ENCODE measurements around the gene NR6A1.

NR6A1 gene

DNA sequence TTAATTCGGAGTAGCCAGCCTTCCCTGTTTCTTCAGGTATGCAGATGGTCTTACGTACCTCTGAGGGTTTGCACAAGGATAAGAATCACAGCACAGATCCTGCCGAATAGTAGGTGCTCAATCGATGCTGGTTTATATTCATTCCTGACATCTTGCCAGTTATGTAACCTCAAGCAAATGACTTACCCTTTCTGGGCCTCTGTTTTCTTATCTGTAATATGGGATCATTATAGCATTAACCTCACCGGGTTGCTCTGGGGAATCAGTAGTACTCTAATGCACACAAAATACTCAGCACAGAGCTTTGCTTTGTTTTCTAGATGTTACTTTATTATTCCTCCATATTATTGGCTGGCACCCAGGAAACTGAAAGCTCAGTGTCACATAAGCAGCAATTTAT, 256.2 kb downstream of the NR6A1 start:
- Histone ChIP-seq H3K4me2 (ENCODE audit: low read length) (no peak overlapping the region), H4K8ac (ENCODE audit: low read depth, low read length) (no peak overlapping the region), H3K56ac (ENCODE audit: low read length) (no peak overlapping the region), H3K4me3 (ENCODE audit: low read length) (no peak overlapping the region), H3K79me1 (ENCODE audit: low read length) (no peaks in the 10 kb centered on the region), H4K5ac (ENCODE audit: low read length) (no peak overlapping the region), H3K23ac (ENCODE audit: low read length) (no peak overlapping the region), H3K18ac (ENCODE audit: low read length) (no peak overlapping the region), H3K79me2 (ENCODE audit: control insufficient read depth, insufficient read depth, low read length) (no peaks in the 10 kb centered on the region), H2BK120ac (ENCODE audit: low read depth, low read length) (no peak overlapping the region), H3K27ac (ENCODE audit: low read depth, low read length) (no peak overlapping the region), H2BK5ac (ENCODE audit: low read length) (no peak overlapping the region), H2AK5ac (ENCODE audit: low read length) (no peak overlapping the region), H3K4me1 (ENCODE audit: control insufficient read depth, low read depth, low read length) (no peaks in the 10 kb centered on the region), H3K36me3 (ENCODE audit: control insufficient read depth, insufficient read depth, low read length) (peaks cover 2% of the 10 kb centered on the region), H3K27me3 (ENCODE audit: insufficient read depth, low read length, poor library complexity) (no peaks in the 10 kb centered on the region), H3K9ac (ENCODE audit: low read length) (no peak overlapping the region), H3K4ac (ENCODE audit: low read depth, low read length) (no peak overlapping the region), H2BK15ac (replicated peaks; ENCODE audit: low read depth) (no peak overlapping the region)
- DNase-seq: no peak
- no CpG with 5 or more reads among the region's 5 CpGs for WGBS (ENCODE audit: extremely low coverage, insufficient coverage, low lambda C conversion rate)

DNA sequence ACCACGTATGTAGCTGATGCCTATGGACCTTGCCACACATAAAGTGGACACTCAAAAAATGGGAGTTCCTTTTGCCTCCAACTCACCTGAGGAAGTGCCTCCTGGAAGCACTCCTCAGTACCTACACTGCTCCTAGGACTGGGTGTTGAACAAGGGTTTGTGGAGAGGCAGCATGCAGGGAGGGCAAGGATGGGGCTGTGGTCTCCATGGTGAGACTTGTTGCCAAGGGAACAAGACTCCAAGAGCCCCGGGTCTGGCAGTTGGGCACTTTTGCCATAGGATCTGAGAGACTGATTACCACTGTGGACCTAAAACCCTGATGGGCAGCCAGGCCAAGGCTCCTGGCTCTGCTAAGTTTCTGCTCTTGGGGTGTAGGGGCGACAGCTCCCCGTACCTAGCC, 257.0 kb downstream of the NR6A1 start:
- no peak overlapping the region for H3K56ac ChIP-seq (ENCODE audit: low read length)
- no peaks in the 10 kb centered on the region for H3K27me3 ChIP-seq (ENCODE audit: insufficient read depth, low read length, poor library complexity)
- no CpG with 5 or more reads among the region's 4 CpGs for WGBS (ENCODE audit: extremely low coverage, insufficient coverage, low lambda C conversion rate)

GRCh38 chr9:124513376-124513994, 257.6 kb downstream of the NR6A1 start:
- Histone ChIP-seq H3K9ac (ENCODE audit: low read length) (no peak overlapping the region), H3K18ac (ENCODE audit: low read length) (no peak overlapping the region), H3K4me2 (ENCODE audit: low read length) (no peak overlapping the region), H4K5ac (ENCODE audit: low read length) (no peak overlapping the region), H2BK5ac (ENCODE audit: low read length) (no peak overlapping the region), H2AK5ac (ENCODE audit: low read length) (no peak overlapping the region), H3K4ac (ENCODE audit: low read depth, low read length) (no peak overlapping the region), H3K27me3 (ENCODE audit: insufficient read depth, low read length, poor library complexity) (no peaks in the 10 kb centered on the region), H4K8ac (ENCODE audit: low read depth, low read length) (no peak overlapping the region), H3K79me2 (ENCODE audit: control insufficient read depth, insufficient read depth, low read length) (no peaks in the 10 kb centered on the region), H3K56ac (ENCODE audit: low read length) (no peak overlapping the region), H3K4me1 (ENCODE audit: control insufficient read depth, low read depth, low read length) (no peaks in the 10 kb centered on the region), H3K79me1 (ENCODE audit: low read length) (no peaks in the 10 kb centered on the region), H3K23ac (ENCODE audit: low read length) (no peak overlapping the region), H2BK15ac (replicated peaks; ENCODE audit: low read depth) (no peak overlapping the region), H3K36me3 (ENCODE audit: control insufficient read depth, insufficient read depth, low read length) (no peaks in the 10 kb centered on the region), H3K4me3 (ENCODE audit: low read length) (no peak overlapping the region), H3K27ac (ENCODE audit: low read depth, low read length) (no peak overlapping the region), H2BK120ac (ENCODE audit: low read depth, low read length) (no peak overlapping the region)
- WGBS (ENCODE audit: extremely low coverage, insufficient coverage, low lambda C conversion rate): no CpG with 5 or more reads among the region's 5 CpGs
- DNase-seq: no peak

More for the DNA sequence above, 257.0 kb downstream of the NR6A1 start:
- Histone ChIP-seq H4K5ac (ENCODE audit: low read length) (no peak overlapping the region), H2BK120ac (ENCODE audit: low read depth, low read length) (no peak overlapping the region), H3K4me1 (ENCODE audit: control insufficient read depth, low read depth, low read length) (no peaks in the 10 kb centered on the region), H4K8ac (ENCODE audit: low read depth, low read length) (no peak overlapping the region), H3K23ac (ENCODE audit: low read length) (no peak overlapping the region), H3K36me3 (ENCODE audit: control insufficient read depth, insufficient read depth, low read length) (peaks cover 2% of the 10 kb centered on the region), H3K79me1 (ENCODE audit: low read length) (no peaks in the 10 kb centered on the region), H3K9ac (ENCODE audit: low read length) (no peak overlapping the region), H3K4me3 (ENCODE audit: low read length) (no peak overlapping the region), H3K18ac (ENCODE audit: low read length) (no peak overlapping the region), H3K79me2 (ENCODE audit: control insufficient read depth, insufficient read depth, low read length) (no peaks in the 10 kb centered on the region), H3K4ac (ENCODE audit: low read depth, low read length) (no peak overlapping the region), H2AK5ac (ENCODE audit: low read length) (no peak overlapping the region), H3K4me2 (ENCODE audit: low read length) (no peak overlapping the region), H2BK15ac (replicated peaks; ENCODE audit: low read depth) (no peak overlapping the region), H3K27ac (ENCODE audit: low read depth, low read length) (no peak overlapping the region), H2BK5ac (ENCODE audit: low read length) (no peak overlapping the region)
- DNase-seq: no peak

GRCh38 chr9:124512806-124513204, 258.3 kb downstream of the NR6A1 start:
- no CpG with 5 or more reads among the region's 9 CpGs for WGBS (ENCODE audit: extremely low coverage, insufficient coverage, low lambda C conversion rate)
- no peak overlapping the region for H4K5ac ChIP-seq (ENCODE audit: low read length)
- H3K4me3 ChIP-seq (ENCODE audit: low read length): no peak overlapping the region
- no peak overlapping the region for H3K56ac ChIP-seq (ENCODE audit: low read length)
- H2AK5ac ChIP-seq (ENCODE audit: low read length): no peak overlapping the region
- DNase-seq: no peak
- H3K79me2 ChIP-seq (ENCODE audit: control insufficient read depth, insufficient read depth, low read length): no peaks in the 10 kb centered on the region
- H3K4me2 ChIP-seq (ENCODE audit: low read length): no peak overlapping the region
- no peak overlapping the region for H3K9ac ChIP-seq (ENCODE audit: low read length)
- H3K4ac ChIP-seq (ENCODE audit: low read depth, low read length): no peak overlapping the region
- no peak overlapping the region for H3K18ac ChIP-seq (ENCODE audit: low read length)
- no peaks in the 10 kb centered on the region for H3K79me1 ChIP-seq (ENCODE audit: low read length)
- no peak overlapping the region for H2BK5ac ChIP-seq (ENCODE audit: low read length)
- H2BK120ac ChIP-seq (ENCODE audit: low read depth, low read length): no peak overlapping the region
- no peak overlapping the region for H3K27ac ChIP-seq (ENCODE audit: low read depth, low read length)
- no peaks in the 10 kb centered on the region for H3K36me3 ChIP-seq (ENCODE audit: control insufficient read depth, insufficient read depth, low read length)
- no peak overlapping the region for H4K8ac ChIP-seq (ENCODE audit: low read depth, low read length)
- no peak overlapping the region for H3K23ac ChIP-seq (ENCODE audit: low read length)
- no peaks in the 10 kb centered on the region for H3K27me3 ChIP-seq (ENCODE audit: insufficient read depth, low read length, poor library complexity)
- no peaks in the 10 kb centered on the region for H3K4me1 ChIP-seq (ENCODE audit: control insufficient read depth, low read depth, low read length)
- H2BK15ac ChIP-seq (replicated peaks; ENCODE audit: low read depth): no peak overlapping the region

GRCh38 chr9:124511891-124512805, 259.0 kb downstream of the NR6A1 start:
- H2BK120ac ChIP-seq (ENCODE audit: low read depth, low read length): no peak overlapping the region
- H3K23ac ChIP-seq (ENCODE audit: low read length): no peak overlapping the region
- peak overlapping the region; percentile 22 for H3K56ac ChIP-seq (ENCODE audit: low read length)
- H3K4ac ChIP-seq (ENCODE audit: low read depth, low read length): no peak overlapping the region
- H4K8ac ChIP-seq (ENCODE audit: low read depth, low read length): no peak overlapping the region
- no peaks in the 10 kb centered on the region for H3K79me1 ChIP-seq (ENCODE audit: low read length)
- WGBS (ENCODE audit: extremely low coverage, insufficient coverage, low lambda C conversion rate): 100% methylated on average over 4 of the region's 23 CpGs
- H3K36me3 ChIP-seq (ENCODE audit: control insufficient read depth, insufficient read depth, low read length): no peaks in the 10 kb centered on the region
- no peak overlapping the region for H2AK5ac ChIP-seq (ENCODE audit: low read length)
- no peak overlapping the region for H2BK15ac ChIP-seq (replicated peaks; ENCODE audit: low read depth)
- no peaks in the 10 kb centered on the region for H3K79me2 ChIP-seq (ENCODE audit: control insufficient read depth, insufficient read depth, low read length)
- no peak for DNase-seq
- H3K27me3 ChIP-seq (ENCODE audit: insufficient read depth, low read length, poor library complexity): no peaks in the 10 kb centered on the region
- H4K5ac ChIP-seq (ENCODE audit: low read length): no peak overlapping the region
- H3K18ac ChIP-seq (ENCODE audit: low read length): no peak overlapping the region
- H3K9ac ChIP-seq (ENCODE audit: low read length): peak overlapping the region; percentile 31
- no peak overlapping the region for H3K4me2 ChIP-seq (ENCODE audit: low read length)
- no peak overlapping the region for H2BK5ac ChIP-seq (ENCODE audit: low read length)
- H3K4me3 ChIP-seq (ENCODE audit: low read length): no peak overlapping the region
- H3K4me1 ChIP-seq (ENCODE audit: control insufficient read depth, low read depth, low read length): no peaks in the 10 kb centered on the region
- no peak overlapping the region for H3K27ac ChIP-seq (ENCODE audit: low read depth, low read length)

Measured in mesendoderm (in vitro differentiated cells).